KMS-11 (cell line): ENCODE results near the gene GPR149.

ENCODE experiments used
- H2AFZ ChIP-seq: fragments of 200-600 bp; sonication (generic); 2 replicates; pipeline ENCODE4 v1.6.1; 2016; ENCODE audit warnings: antibody characterized with exemption, mixed run types, low read depth
- H3K27ac ChIP-seq: fragments of 200-600 bp; sonication (generic); 2 replicates; pipeline ENCODE4 v1.6.1; 2016; ENCODE audit warnings: mild to moderate bottlenecking, mixed run types
- H3K27me3 ChIP-seq: fragments of 200-600 bp; sonication (generic); 2 replicates; pipeline ENCODE4 v1.6.1; 2017; ENCODE audit warnings: mild to moderate bottlenecking, low read depth, mixed run types, moderate library complexity; ENCODE audit not compliant: insufficient read depth
- H3K36me3 ChIP-seq: fragments of 200-600 bp; sonication (generic); 2 replicates; pipeline ENCODE4 v1.6.1; 2017; ENCODE audit warnings: mild to moderate bottlenecking, mixed run types; ENCODE audit not compliant: insufficient read depth
- H3K4me1 ChIP-seq: fragments of 200-600 bp; sonication (generic); 2 replicates; pipeline ENCODE4 v1.6.1; 2016; ENCODE audit warnings: mild to moderate bottlenecking, low read depth, mixed run types; ENCODE audit not compliant: poor library complexity, severe bottlenecking
- H3K4me2 ChIP-seq: fragments of 200-600 bp; sonication (generic); 2 replicates; pipeline ENCODE4 v1.7.0; 2016; ENCODE audit warnings: mild to moderate bottlenecking, mixed run types
- H3K4me3 ChIP-seq: fragments of 200-600 bp; sonication (generic); IDR thresholded peaks from 2 replicates; pipeline ENCODE4 v1.6.1; 2017; ENCODE audit warnings: low read depth, low read length, mixed read lengths; ENCODE audit not compliant: insufficient read depth
- H3K79me2 ChIP-seq: fragments of 200-600 bp; sonication (generic); 2 replicates; pipeline ENCODE4 v1.6.1; 2016; ENCODE audit warnings: low read depth, mixed run types; ENCODE audit not compliant: insufficient read depth
- H3K9ac ChIP-seq: fragments of 200-600 bp; sonication (generic); 2 replicates; pipeline ENCODE4 v1.6.1; 2016; ENCODE audit warnings: mild to moderate bottlenecking, mixed run types
- H4K20me1 ChIP-seq: fragments of 200-600 bp; sonication (generic); 2 replicates; pipeline ENCODE4 v1.6.1; 2016; ENCODE audit warnings: mild to moderate bottlenecking, mixed run types; ENCODE audit not compliant: insufficient read depth
- TF ChIP-seq, protein P1 (sequence below): fragments of 200-600 bp; sonication (generic); conservative IDR thresholded peaks from 2 replicates; pipeline ENCODE4 v1.6.1; 2017; ENCODE audit warnings: low read depth, mild to moderate bottlenecking, antibody characterized with exemption, low read length, moderate library complexity, mixed read lengths

The GPR149 gene

GRCh38 chr3:154384479-154384878, 45.5 kb downstream of the GPR149 start:
- Histone ChIP-seq H3K27ac (no peak overlapping the region), H3K36me3 (no peaks in the 10 kb centered on the region), H2AFZ (no peak overlapping the region), H3K79me2 (no peaks in the 10 kb centered on the region), H3K4me2 (no peak overlapping the region), H4K20me1 (no peaks in the 10 kb centered on the region), H3K9ac (no peak overlapping the region), H3K27me3 (no peaks in the 10 kb centered on the region), H3K4me3 (no peak overlapping the region), H3K4me1 (no peaks in the 10 kb centered on the region)
- TF ChIP-seq, protein P1, sequence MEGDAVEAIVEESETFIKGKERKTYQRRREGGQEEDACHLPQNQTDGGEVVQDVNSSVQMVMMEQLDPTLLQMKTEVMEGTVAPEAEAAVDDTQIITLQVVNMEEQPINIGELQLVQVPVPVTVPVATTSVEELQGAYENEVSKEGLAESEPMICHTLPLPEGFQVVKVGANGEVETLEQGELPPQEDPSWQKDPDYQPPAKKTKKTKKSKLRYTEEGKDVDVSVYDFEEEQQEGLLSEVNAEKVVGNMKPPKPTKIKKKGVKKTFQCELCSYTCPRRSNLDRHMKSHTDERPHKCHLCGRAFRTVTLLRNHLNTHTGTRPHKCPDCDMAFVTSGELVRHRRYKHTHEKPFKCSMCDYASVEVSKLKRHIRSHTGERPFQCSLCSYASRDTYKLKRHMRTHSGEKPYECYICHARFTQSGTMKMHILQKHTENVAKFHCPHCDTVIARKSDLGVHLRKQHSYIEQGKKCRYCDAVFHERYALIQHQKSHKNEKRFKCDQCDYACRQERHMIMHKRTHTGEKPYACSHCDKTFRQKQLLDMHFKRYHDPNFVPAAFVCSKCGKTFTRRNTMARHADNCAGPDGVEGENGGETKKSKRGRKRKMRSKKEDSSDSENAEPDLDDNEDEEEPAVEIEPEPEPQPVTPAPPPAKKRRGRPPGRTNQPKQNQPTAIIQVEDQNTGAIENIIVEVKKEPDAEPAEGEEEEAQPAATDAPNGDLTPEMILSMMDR = no peak

- H3K27me3 ChIP-seq = no peaks in the 10 kb centered on the region
- H3K4me2 ChIP-seq = no peak overlapping the region
- H4K20me1 ChIP-seq = no peaks in the 10 kb centered on the region
- H3K36me3 ChIP-seq = no peaks in the 10 kb centered on the region
- no peak overlapping the region for H2AFZ ChIP-seq
- no peak overlapping the region for H3K9ac ChIP-seq
- H3K4me1 ChIP-seq = no peaks in the 10 kb centered on the region
- TF ChIP-seq, protein P1 = no peak
- H3K4me3 ChIP-seq = no peak overlapping the region
- H3K79me2 ChIP-seq = no peaks in the 10 kb centered on the region
- H3K27ac ChIP-seq = no peak overlapping the region
Measured at GRCh38 chr3:154378311-154378710, 51.7 kb downstream of the GPR149 start.

DNA sequence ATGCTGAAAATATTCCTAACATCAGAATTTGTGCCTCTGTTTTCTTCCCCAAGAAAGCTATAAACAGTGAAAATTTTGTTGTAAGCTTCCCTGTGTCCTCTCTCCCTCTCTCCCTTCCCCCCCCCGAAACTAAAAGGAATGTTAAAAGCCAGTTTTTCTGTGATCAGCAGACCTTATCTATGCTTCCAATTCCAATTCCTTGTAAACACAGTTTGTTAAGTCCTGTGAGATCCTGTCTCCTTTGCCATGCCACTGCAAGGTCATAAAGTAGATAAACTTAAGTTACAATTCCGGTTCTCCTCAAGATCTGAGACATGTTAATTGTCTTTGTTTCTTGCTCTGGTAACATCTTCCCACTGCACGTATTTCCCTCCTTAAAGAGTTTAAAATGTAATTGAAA, 62.8 kb downstream of the GPR149 start:
- Histone ChIP-seq H3K4me1 (no peaks in the 10 kb centered on the region), H4K20me1 (no peaks in the 10 kb centered on the region), H2AFZ (no peak overlapping the region), H3K79me2 (no peaks in the 10 kb centered on the region), H3K27me3 (no peaks in the 10 kb centered on the region), H3K4me3 (no peak overlapping the region), H3K9ac (no peak overlapping the region), H3K36me3 (no peaks in the 10 kb centered on the region), H3K27ac (no peak overlapping the region), H3K4me2 (no peak overlapping the region)
- TF ChIP-seq, protein P1 = no peak

GRCh38 chr3:154364849-154365248, 65.1 kb downstream of the GPR149 start:
- Histone ChIP-seq H3K27me3 (no peaks in the 10 kb centered on the region), H4K20me1 (no peaks in the 10 kb centered on the region), H3K4me3 (no peak overlapping the region), H3K9ac (no peak overlapping the region), H3K4me1 (no peaks in the 10 kb centered on the region), H3K79me2 (no peaks in the 10 kb centered on the region), H3K4me2 (no peak overlapping the region), H3K36me3 (no peaks in the 10 kb centered on the region), H3K27ac (no peak overlapping the region), H2AFZ (no peak overlapping the region)
- TF ChIP-seq, protein P1 = no peak
